K562 (cell line): ENCODE results near the gene HSPA1B. TPM values are rescaled to one million over a fixed set of nuclear protein-coding genes. Genes with fewer than 3 reads are reported as not detected.

Source experiments
- CC2D1A ChIP-seq: fragments of 450-650 bp; IDR thresholded peaks from 2 replicates; pipeline ENCODE4 v1.6.1; 2017; ENCODE audit warnings: mild to moderate bottlenecking
- CCAR2 ChIP-seq: fragments of 200-400 bp; formaldehyde crosslinking; IDR thresholded peaks from 2 replicates; pipeline ENCODE4 v1.6.1; 2017; ENCODE audit warnings: mild to moderate bottlenecking, low read depth, low read length
- ELF1 ChIP-seq: fragments of 200-800 bp; sonication (Bioruptor generic); IDR thresholded peaks from 2 replicates; pipeline ENCODE4 v1.6.1; 2016; ENCODE audit warnings: missing genetic modification characterization, missing compliant biosample characterization
- GATAD2B ChIP-seq: fragments of 450-650 bp; IDR thresholded peaks from 2 replicates; pipeline ENCODE4 v1.6.1; 2017; ENCODE audit warnings: mild to moderate bottlenecking, borderline replicate concordance
- GTF2E2 ChIP-seq: fragments of 200-800 bp; sonication (Bioruptor generic); IDR thresholded peaks from 2 replicates; pipeline ENCODE4 v1.6.1; 2016; ENCODE audit warnings: missing genetic modification characterization, missing compliant biosample characterization
- HBP1 ChIP-seq: fragments of 450-650 bp; formaldehyde crosslinking; IDR thresholded peaks from 2 replicates; pipeline ENCODE4 v1.4.0; 2022; ENCODE audit warnings: missing genetic modification characterization
- HINFP ChIP-seq: fragments of 450-650 bp; conservative IDR thresholded peaks from 2 replicates; pipeline ENCODE4 v1.6.1; 2016; ENCODE audit warnings: missing genetic modification characterization, low read depth, mild to moderate bottlenecking, control low read depth, missing compliant biosample characterization
- HNRNPK ChIP-seq: fragments of 200-400 bp; formaldehyde crosslinking; IDR thresholded peaks from one replicate; pipeline ENCODE4 v1.6.1; 2018; ENCODE audit warnings: mild to moderate bottlenecking, low read depth, low read length; ENCODE audit not compliant: poor library complexity, severe bottlenecking
- HNRNPLL ChIP-seq: fragments of 200-400 bp; formaldehyde crosslinking; IDR thresholded peaks from 2 replicates; pipeline ENCODE4 v1.6.1; 2017; ENCODE audit warnings: low read length, low read depth, mild to moderate bottlenecking; ENCODE audit not compliant: poor library complexity, severe bottlenecking
- JUND ChIP-seq, 2 experiments: IDR thresholded peaks; 2 replicates in 1 of 2; 3 replicates in 1 of 2; pipeline ENCODE4 v1.6.1; 2011; ENCODE audit warnings: borderline replicate concordance in 2 of 2, low read depth in 2 of 2, low read length in 2 of 2, improper control_type of control experiment in 1 of 2, missing biosample characterization in 1 of 2, missing genetic modification characterization in 1 of 2, missing genetic modification reagents in 1 of 2
- KDM2B ChIP-seq: fragments of 250-450 bp; sonication (Bioruptor Pico); IDR thresholded peaks from 2 replicates; pipeline ENCODE4 v1.8.0; 2021; ENCODE audit warnings: mild to moderate bottlenecking, moderate library complexity
- NKRF ChIP-seq: fragments of 450-650 bp; IDR thresholded peaks from 2 replicates; pipeline ENCODE4 v1.6.1; 2016; ENCODE audit warnings: borderline replicate concordance
- NR1H2 ChIP-seq: sonication (generic); formaldehyde crosslinking; IDR thresholded peaks from 2 replicates; pipeline ENCODE4 v1.4.0; 2020; ENCODE audit warnings: mild to moderate bottlenecking, missing genetic modification reagents
- NRF1 ChIP-seq, 2 experiments: fragments of 450-650 bp; IDR thresholded peaks in 1 of 2; conservative IDR thresholded peaks in 1 of 2; 2 replicates each; pipeline ENCODE4 v1.6.1; 2014; ENCODE audit warnings: mild to moderate bottlenecking in 2 of 2
- POU5F1 ChIP-seq: fragments of 150-350 bp; IDR thresholded peaks from 2 replicates; pipeline ENCODE4 v1.6.1; 2014; ENCODE audit warnings: borderline replicate concordance, low read length, low read depth, mild to moderate bottlenecking; ENCODE audit not compliant: partially characterized antibody
- RBFOX2 ChIP-seq: fragments of 200-400 bp; formaldehyde crosslinking; IDR thresholded peaks from 2 replicates; pipeline ENCODE4 v1.6.1; 2017; ENCODE audit warnings: low read depth, mild to moderate bottlenecking, low read length, moderate library complexity
- RCOR1 ChIP-seq, 2 experiments: IDR thresholded peaks; 2 replicates each; pipeline ENCODE4 v1.6.1; 2012; ENCODE audit warnings: low read depth in 2 of 2, low read length in 2 of 2, borderline replicate concordance in 1 of 2, improper control_type of control experiment in 1 of 2
- SMAD2 ChIP-seq: fragments of 150-350 bp; IDR thresholded peaks from 2 replicates; pipeline ENCODE4 v1.6.1; 2014; ENCODE audit warnings: low read depth, mild to moderate bottlenecking, low read length
- TEAD2 ChIP-seq: fragments of 450-650 bp; IDR thresholded peaks from 2 replicates; pipeline ENCODE4 v1.6.1; 2016; ENCODE audit warnings: missing genetic modification characterization, control low read depth, missing compliant biosample characterization
- ZFX ChIP-seq: sonication (generic); formaldehyde crosslinking; IDR thresholded peaks from 2 replicates; pipeline ENCODE4 v1.8.0; 2022; ENCODE audit warnings: mild to moderate bottlenecking, missing genetic modification reagents, moderate library complexity
- ZNF280B ChIP-seq: fragments of 250-450 bp; sonication (Bioruptor Pico); IDR thresholded peaks from 2 replicates; pipeline ENCODE4 v1.5.1; 2021; ENCODE audit warnings: mild to moderate bottlenecking
- ZNF444 ChIP-seq: fragments of 250-450 bp; sonication (Bioruptor Pico); IDR thresholded peaks from 2 replicates; pipeline ENCODE4 v1.4.0; 2020; ENCODE audit warnings: mild to moderate bottlenecking, moderate library complexity
- polyA plus RNA-seq, 8 experiments: library from polyadenylated mRNA; depleted of rRNA in 4 of 8; stranded (reverse) in 5 of 8; unstranded in 3 of 8; fragments of >200 nt; fragmentation: Nextera tagmentation in 2 of 8; fragmentation: Illumina TruSeq in 1 of 8; extraction: Ambion mirVana in 2 of 8; extraction: Trizol in 1 of 8; gene quantifications; 2 replicates each; pipeline versions ENCODE4 v1.2.1 to v1.2.3, GENCODE V29; 2011 to 2014; ENCODE audit warnings: inconsistent platforms in 1 of 8, missing spikeins in 1 of 8
- total RNA-seq, 7 experiments: library from RNA; depleted of rRNA in 6 of 7; stranded (reverse); fragments of >200 nt in 6 of 7; fragmentation: Illumina TruSeq in 2 of 7; extraction: Trizol in 2 of 7; gene quantifications; 2 replicates each; pipeline versions ENCODE4 v1.2.1 to v1.2.3, GENCODE V29; 2011 to 2021; ENCODE audit warnings: low replicate concordance in 1 of 7

The HSPA1B gene
- total and polyA plus RNA-seq, 9 of the 15 experiments (the other 6 are each of a cell fraction or from before 2014, with no cell fraction given): 0.27 to 227 (median 51.2) TPM

- TF ChIP-seq NKRF: peak; percentile 52
- no peak for TF ChIP-seq GTF2E2 (tag)
- no peak for TF ChIP-seq RCOR1 (IDR thresholded peaks at IDR 0.05; ENCODE audit: borderline replicate concordance in 1 of 2, low read depth in 2 of 2, low read length in 2 of 2)
- TF ChIP-seq GATAD2B: no peak
- no peak for TF ChIP-seq TEAD2 (tag)
- no peak for TF ChIP-seq HINFP (tag)
- TF ChIP-seq ELF1: no peak
- TF ChIP-seq NRF1 (conservative IDR thresholded peaks at IDR 0.05 in 1 of 2, IDR thresholded peaks at IDR 0.05 in 1 of 2): no peak
- TF ChIP-seq CC2D1A: no peak
- TF ChIP-seq NR1H2: no peak
- TF ChIP-seq HNRNPLL: no peak
- TF ChIP-seq RBFOX2: no peak
- no peak for TF ChIP-seq KDM2B (CRISPR knock-in tag)
- TF ChIP-seq SMAD2: no peak
- no peak for TF ChIP-seq JUND (IDR thresholded peaks at IDR 0.05; ENCODE audit: borderline replicate concordance, low read depth, low read length)
- TF ChIP-seq JUND (tag; IDR thresholded peaks at IDR 0.05; ENCODE audit: borderline replicate concordance, low read depth, low read length): no peak
- no peak for TF ChIP-seq HNRNPK
- no peak for TF ChIP-seq ZNF444 (CRISPR knock-in tag)
- TF ChIP-seq HBP1 (CRISPR knock-in tag): no peak
- TF ChIP-seq POU5F1: no peak
- no peak for TF ChIP-seq ZFX
- TF ChIP-seq CCAR2: no peak
- TF ChIP-seq ZNF280B (CRISPR knock-in tag): no peak
These were observed 2.2 kb downstream of the HSPA1B start (continued) for GRCh38 chr6:31829633-31830283.
